Head of caudate nucleus (tissue), 42 donors: ENCODE data around the gene NPR1.

ENCODE experiments used
- DNase-seq, 42 donors: peaks; one replicate each; pipeline versions ENCODE4 v3.0.0 to v3.0.0-alpha.2; 2020 to 2021; ENCODE audit warnings: mixed read lengths in 7 of 42
- intact Hi-C: fragments of 100-400 bp; cut with DNase I; formaldehyde crosslinking; loops from one replicate; pipeline ENCODE4 v1.15.0; 2022

The NPR1 gene

DNA sequence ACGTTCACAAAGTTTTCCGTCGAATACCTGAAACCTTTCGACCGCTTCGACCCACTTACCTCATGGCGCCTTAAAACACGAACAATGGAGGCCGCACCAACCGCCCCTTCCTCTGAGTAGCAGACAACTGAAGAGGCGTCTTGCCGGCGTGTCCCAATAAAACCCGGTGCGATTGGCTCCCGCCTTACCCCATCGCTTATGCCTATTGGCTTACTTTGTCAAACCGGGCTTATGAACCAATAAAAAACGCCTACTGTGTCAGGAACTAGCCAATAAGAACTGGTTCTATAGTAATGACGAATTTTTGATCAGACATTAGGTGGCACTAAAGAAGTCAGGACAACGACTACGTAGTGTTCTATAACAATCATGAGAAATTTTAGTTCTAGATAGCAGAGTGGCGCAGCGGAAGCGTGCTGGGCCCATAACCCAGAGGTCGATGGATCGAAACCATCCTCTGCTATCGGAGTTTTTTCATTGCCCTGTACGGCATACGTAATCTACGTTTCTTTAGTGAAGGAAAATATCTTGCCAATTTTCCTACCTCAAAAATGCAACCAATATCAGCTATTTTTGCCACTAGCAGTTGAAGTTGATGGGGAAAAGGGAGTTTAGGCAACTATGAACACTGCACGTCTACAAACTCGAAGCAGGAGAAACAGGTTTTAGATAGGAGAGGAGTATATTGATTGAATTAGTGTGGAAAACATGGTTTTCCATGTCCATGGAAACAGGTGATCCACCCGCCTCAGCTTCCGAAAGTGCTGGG, 7.4 kb upstream of the NPR1 start, which contains the start of gene ILF2:
Gene ILF2 (minus strand): TSS at position 135 of the 769 bp plus-strand sequence. CDS start 71 bp downstream, at position 64.
- intact Hi-C loops, result loop anchor here (2.0 kb wide), 1 partner anchor 112 kb away; no protein-coding TSS in a partner anchor

DNA sequence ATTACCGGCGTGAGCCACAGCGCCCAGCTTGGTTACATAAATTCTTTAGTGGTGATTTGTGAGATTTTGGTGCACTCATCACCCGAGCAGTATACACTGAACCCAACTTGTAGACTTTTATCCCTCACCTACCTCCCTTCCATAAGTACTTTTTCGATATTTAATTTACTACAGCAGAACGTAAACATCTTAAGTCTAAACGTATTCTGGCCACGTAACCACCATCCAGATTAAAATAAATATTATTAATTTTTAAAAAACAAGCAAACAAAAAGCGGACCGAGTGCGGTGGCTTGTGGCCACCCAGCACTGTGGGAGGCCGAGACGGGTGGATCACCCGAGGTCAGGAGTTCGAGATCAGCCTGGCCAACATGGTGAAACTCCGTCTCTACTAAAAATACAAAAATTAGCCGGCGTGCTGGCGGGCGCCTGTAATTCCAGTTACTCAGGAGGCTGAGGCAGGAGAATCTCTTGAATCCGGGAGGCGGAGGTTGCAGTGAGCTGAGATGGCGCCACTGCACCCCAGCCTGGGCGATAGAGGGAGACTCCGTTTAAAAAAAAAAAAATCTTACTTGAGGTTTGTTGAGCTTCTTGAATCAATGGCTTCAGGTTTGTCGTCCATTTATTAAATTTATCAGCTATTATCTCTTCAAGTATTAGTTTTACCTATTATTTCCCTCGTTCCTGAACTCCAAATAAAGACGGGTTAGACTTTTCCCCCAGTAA, 6.7 kb upstream of the NPR1 start:
- DNase-seq, result peak in 33 of 42 donors; percentile 18 to 74 (median 35)
- intact Hi-C loops, result loop anchor here (2.0 kb wide), 1 partner anchor 111 kb away; no protein-coding TSS in a partner anchor

More for the DNA sequence above, 7.4 kb upstream of the NPR1 start, which contains the start of gene ILF2:
- peak; percentile 88 to 98 (median 95) for DNase-seq

GRCh38 chr1:153673511-153673910, 5.0 kb upstream of the NPR1 start:
- DNase-seq, result no peak

GRCh38 chr1:153677718-153678518, 570 bp upstream of the NPR1 start:
- DNase-seq, result peak in 41 of 42 donors; percentile 25 to 82 (median 58)
- intact Hi-C loops, result no loop called here

More at GRCh38 chr1:153673511-153673910, 5.0 kb upstream of the NPR1 start:
- intact Hi-C loops, result no loop called here

- intact Hi-C loops, result loop anchor here (5.0 to 10.0 kb wide), 2 partner anchors 65 to 303 kb away; no protein-coding TSS in a partner anchor
- peak in 1 of 42 donors; percentile 31 for DNase-seq
Observed at GRCh38 chr1:153679337-153680119, 1.0 kb downstream of the NPR1 start.

DNA sequence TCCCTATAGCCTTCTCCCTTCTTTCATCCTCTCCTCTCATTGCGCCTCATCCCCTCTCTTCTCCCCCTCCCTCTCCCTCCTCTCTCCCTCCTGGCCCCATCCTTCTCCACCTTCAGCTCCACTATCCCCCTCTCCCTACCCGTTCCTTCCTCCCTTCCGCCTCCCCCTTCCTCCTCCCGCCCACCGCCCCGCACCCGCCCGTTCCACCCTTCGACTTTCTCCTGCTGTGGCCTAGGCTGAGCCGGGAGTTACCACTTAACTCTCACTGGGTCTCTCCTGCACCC, 1.6 kb downstream of the NPR1 start:
- DNase-seq, result no peak
- intact Hi-C loops, result loop anchor here (5.0 to 10.0 kb wide), 2 partner anchors 65 to 302 kb away; no protein-coding TSS in a partner anchor

DNA sequence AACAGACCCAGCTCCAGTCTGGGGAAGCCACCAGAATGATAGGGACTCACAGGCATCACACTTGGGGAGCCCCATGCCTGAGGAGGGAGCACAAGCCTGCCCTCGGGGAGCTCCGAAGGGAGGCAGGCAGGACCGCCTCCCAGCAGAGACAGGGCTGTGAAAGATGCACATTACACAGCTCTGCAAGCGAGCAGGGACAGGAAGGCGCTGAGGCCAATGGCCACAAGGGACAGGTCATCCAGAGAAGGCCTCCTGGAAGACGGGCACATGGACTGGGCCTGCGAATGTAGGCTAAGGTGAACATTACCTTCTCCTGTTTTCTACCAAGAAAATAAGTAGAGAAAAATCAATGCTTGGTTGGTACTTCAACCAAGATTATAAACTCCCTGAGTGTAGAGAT, 4.2 kb downstream of the NPR1 start:
- intact Hi-C loops, result loop anchor here (5.0 to 10.0 kb wide), 2 partner anchors 62 to 300 kb away; no protein-coding TSS in a partner anchor
- DNase-seq, result no peak

DNA sequence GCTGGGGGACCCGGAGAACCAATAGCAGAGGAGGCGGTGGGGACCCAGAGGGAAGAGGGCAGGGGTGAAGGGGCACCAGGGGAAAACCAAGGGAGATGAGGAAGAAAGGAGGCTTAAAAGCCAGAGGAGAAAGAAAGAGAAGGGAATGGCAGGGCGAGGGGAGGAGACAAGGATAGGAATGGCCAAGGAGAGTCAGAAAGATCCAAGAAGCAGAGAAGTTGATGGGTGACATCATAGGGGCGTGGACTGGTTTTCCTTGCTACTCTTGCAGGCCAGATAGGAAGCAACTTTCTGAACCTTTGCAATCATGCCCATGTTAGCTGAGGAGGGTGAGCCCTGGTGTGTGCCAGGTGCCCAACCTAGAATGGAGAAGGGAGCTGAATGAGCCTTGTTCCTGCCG, 5.4 kb downstream of the NPR1 start:
- no peak for DNase-seq
- intact Hi-C loops, result loop anchor here (5.0 to 10.0 kb wide), 2 partner anchors 61 to 298 kb away; no protein-coding TSS in a partner anchor

DNA sequence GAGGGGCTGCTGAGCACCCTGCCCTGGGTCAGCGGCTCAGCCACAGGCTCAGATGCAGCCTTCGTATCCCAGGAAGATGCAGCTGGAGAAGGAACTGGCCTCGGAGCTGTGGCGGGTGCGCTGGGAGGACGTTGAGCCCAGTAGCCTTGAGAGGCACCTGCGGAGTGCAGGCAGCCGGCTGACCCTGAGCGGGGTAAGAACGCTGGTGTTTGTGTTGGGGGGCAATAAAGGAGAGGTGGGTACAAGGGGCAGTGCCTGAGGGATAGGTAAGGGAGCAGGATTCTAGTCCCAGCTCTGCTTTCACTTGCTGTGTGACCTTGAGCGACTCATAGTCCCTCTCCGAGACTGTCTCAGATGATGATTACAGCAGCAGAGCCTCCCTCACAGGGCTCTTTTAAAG, 6.4 kb downstream of the NPR1 start:
- no peak for DNase-seq
- intact Hi-C loops, result loop anchor here (5.0 to 10.0 kb wide), 2 partner anchors 60 to 297 kb away; no protein-coding TSS in a partner anchor

- intact Hi-C loops, result loop anchor here (10.0 kb wide), 1 partner anchor 59 kb away; no protein-coding TSS in a partner anchor
- DNase-seq, result no peak
Observed at GRCh38 chr1:153685544-153686340, 7.3 kb downstream of the NPR1 start.

DNA sequence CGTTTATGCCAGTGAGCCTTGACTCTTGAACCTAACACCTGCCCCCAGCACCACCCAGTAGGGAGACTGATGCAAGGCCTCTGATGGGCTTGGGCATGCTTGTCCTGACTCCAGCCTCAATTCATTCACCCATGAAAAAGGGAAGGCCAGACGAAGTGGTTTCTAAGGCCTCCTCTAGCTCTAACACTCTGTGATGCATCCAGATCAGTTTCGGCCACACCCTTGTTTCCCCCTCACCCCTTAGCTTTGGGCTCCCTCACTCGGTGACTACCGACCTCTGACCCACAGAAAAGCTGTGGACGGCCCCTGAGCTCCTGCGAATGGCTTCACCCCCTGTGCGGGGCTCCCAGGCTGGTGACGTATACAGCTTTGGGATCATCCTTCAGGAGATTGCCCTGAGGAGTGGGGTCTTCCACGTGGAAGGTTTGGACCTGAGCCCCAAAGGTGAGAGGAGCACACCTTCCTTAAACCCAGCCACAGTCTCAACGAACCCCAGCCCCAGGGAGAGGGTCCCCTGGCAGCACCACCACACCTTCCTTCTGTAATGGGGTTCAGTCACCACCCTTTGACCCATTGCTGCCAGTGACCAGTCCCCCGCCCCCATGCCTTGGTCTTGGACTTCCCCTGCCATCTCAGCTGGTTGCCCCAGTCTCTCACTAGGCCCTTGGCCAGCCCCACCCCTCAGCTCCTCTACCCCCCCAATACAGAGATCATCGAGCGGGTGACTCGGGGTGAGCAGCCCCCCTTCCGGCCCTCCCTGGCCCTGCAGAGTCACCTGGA, 9.0 kb downstream of the NPR1 start:
- intact Hi-C loops, result loop anchor here (10.0 kb wide), 1 partner anchor 57 kb away; no protein-coding TSS in a partner anchor
- no peak for DNase-seq

DNA sequence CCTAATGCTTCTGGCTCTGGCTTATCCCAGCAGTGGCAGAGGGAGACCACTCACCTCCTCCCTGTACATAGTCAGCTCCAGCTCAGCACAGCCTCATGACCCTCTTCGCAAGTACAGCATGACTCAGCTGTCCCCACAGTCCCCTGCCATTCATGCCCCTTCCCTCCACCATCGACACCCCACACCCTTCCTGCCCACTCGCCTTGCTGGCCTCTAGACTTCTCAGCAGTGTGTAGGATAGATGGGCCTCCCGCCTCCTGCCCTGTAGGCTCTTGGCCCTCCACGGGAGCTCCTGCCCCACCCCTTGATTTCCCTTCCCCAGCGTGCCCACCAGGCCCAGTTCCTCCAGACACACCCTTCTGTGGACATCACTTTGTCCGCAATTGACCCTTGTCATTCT, 9.8 kb downstream of the NPR1 start:
- no peak for DNase-seq
- intact Hi-C loops, result loop anchor here (10.0 kb wide), 1 partner anchor 57 kb away; no protein-coding TSS in a partner anchor

DNA sequence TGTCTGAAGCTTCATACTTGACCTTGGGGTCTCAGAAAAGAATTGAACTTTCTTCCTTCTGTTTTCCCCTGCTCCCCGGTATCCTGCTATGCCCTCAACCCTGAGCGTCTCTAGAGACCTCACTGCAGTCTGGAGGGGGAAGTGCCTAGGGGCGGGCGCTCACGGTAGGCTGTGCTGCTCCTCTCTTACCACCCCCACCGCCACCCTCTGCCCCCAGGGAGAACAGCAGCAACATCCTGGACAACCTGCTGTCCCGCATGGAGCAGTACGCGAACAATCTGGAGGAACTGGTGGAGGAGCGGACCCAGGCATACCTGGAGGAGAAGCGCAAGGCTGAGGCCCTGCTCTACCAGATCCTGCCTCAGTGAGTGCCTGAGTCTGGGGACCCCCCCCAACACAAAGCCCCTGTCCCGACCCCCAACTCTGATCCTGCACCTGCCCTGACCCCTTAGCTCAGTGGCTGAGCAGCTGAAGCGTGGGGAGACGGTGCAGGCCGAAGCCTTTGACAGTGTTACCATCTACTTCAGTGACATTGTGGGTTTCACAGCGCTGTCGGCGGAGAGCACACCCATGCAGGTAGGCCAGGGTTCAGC, 10.3 kb downstream of the NPR1 start:
- DNase-seq, result no peak
- intact Hi-C loops, result loop anchor here (10.0 kb wide), 1 partner anchor 56 kb away; no protein-coding TSS in a partner anchor

DNA sequence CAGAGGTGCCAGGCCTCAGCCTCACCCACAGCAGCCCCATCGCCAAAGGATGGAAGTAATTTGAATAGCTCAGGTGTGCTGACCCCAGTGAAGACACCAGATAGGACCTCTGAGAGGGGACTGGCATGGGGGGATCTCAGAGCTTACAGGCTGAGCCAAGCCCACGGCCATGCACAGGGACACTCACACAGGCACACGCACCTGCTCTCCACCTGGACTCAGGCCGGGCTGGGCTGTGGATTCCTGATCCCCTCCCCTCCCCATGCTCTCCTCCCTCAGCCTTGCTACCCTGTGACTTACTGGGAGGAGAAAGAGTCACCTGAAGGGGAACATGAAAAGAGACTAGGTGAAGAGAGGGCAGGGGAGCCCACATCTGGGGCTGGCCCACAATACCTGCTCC, 15.0 kb downstream of the NPR1 start:
- no peak for DNase-seq
- intact Hi-C loops, result no loop called here

DNA sequence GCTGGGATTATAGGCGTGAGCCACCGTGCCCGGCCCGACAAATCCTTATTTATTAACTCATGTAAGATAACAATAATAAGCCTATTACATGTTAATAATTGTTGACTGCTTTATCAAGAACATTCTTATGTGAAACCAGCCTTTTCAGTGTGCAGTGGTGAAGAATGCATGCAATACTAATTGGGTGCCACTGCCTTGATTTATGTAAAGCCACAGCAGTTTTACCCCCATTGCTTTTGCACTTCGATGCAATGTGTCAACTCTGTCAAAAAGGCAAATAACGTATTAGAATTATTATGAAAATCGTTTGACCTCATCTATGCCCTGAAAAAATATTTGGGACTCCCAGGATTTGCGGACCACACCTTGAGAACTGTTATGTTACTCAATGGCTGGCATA, 18.3 kb downstream of the NPR1 start:
- DNase-seq, result no peak
- intact Hi-C loops, result no loop called here
